GM06990 (cell line): ENCODE data around the gene PHYHIPL.
"Not testable (repeated sequence)": the region's sequence is repeated elsewhere in the genome, so short reads cannot be mapped to it uniquely, and the experiment has no call there.

Experiments used
- DNase-seq: peaks from one replicate; pipeline ENCODE4 v3.0.0-alpha.2; 2011; ENCODE audit not compliant: insufficient read length; ENCODE audit errors: extremely low read depth
- H3K27me3 ChIP-seq: replicated peaks from 2 replicates; pipeline ENCODE4 v1.6.0; 2011; ENCODE audit warnings: low read length; ENCODE audit not compliant: control insufficient read depth, insufficient read depth
- H3K36me3 ChIP-seq: 2 replicates; pipeline ENCODE4 v1.5.1; 2011; ENCODE audit warnings: low read length; ENCODE audit not compliant: control insufficient read depth, insufficient read depth
- H3K4me3 ChIP-seq: replicated peaks from 2 replicates; pipeline ENCODE4 v1.5.1; 2011; ENCODE audit warnings: low read depth, mild to moderate bottlenecking, control low read depth, low read length
- CTCF ChIP-seq: IDR thresholded peaks from 2 replicates; pipeline ENCODE4 v1.5.1; 2011; ENCODE audit warnings: low read length, control low read depth, mild to moderate bottlenecking, inconsistent platforms; ENCODE audit not compliant: insufficient read depth, poor library complexity, severe bottlenecking

Gene PHYHIPL

GRCh38 chr10:59236064-59236697 lies 59.7 kb downstream of the PHYHIPL start:
- no peak overlapping the region for H3K4me3 ChIP-seq
- DNase-seq, result no peak
- no peaks in the 10 kb centered on the region for H3K36me3 ChIP-seq
- no peak for TF ChIP-seq CTCF
- H3K27me3 ChIP-seq, result no peaks in the 10 kb centered on the region

GRCh38 chr10:59237775-59238174 lies 61.3 kb downstream of the PHYHIPL start:
- no peaks in the 10 kb centered on the region for H3K36me3 ChIP-seq
- no peak for TF ChIP-seq CTCF
- no peak for DNase-seq
- no peaks in the 10 kb centered on the region for H3K27me3 ChIP-seq
- no peak overlapping the region for H3K4me3 ChIP-seq

GRCh38 chr10:59239108-59239507 lies 62.7 kb downstream of the PHYHIPL start:
- not testable (repeated sequence) for H3K4me3 ChIP-seq, DNase-seq, H3K36me3 ChIP-seq, H3K27me3 ChIP-seq

- H3K27me3 ChIP-seq, result no peaks in the 10 kb centered on the region
- H3K4me3 ChIP-seq, result no peak overlapping the region
- peak; percentile 48 for TF ChIP-seq CTCF
- no peaks in the 10 kb centered on the region for H3K36me3 ChIP-seq
- no peak for DNase-seq
Observed at GRCh38 chr10:59240582-59241183, 64.2 kb downstream of the PHYHIPL start.

- Histone ChIP-seq H3K4me3 (no peak overlapping the region), H3K27me3 (no peaks in the 10 kb centered on the region), H3K36me3 (no peaks in the 10 kb centered on the region)
- no peak for DNase-seq
- TF ChIP-seq CTCF, result no peak
Observed at GRCh38 chr10:59242057-59242456, 65.6 kb downstream of the PHYHIPL start.

- Histone ChIP-seq H3K36me3 (no peaks in the 10 kb centered on the region), H3K27me3 (no peaks in the 10 kb centered on the region), H3K4me3 (no peak overlapping the region)
- TF ChIP-seq CTCF, result no peak
- DNase-seq, result no peak
Observed at GRCh38 chr10:59242991-59243390, 66.5 kb downstream of the PHYHIPL start.
